GM13977 (cell line): ENCODE measurements around the gene LIMS2.

Experiments used
- DNase-seq: peaks from one replicate; pipeline ENCODE4 v3.0.0; 2012; ENCODE audit warnings: low spot score
- in situ Hi-C: fragments of 300-500 bp; cut with MboI; formaldehyde crosslinking; loops from one replicate; pipeline ENCODE4 v1.12.0; 2022; ENCODE audit warnings: low sequenced_read_pairs, low pct_unique_long_range_greater_than_20kb, mixed read lengths, inconsistent platforms; ENCODE audit not compliant: unreplicated experiment
- TF ChIP-seq, protein P1 (sequence below): IDR thresholded peaks from 2 replicates; pipeline ENCODE4 v1.5.1; 2012; ENCODE audit warnings: mild to moderate bottlenecking, control low read depth; ENCODE audit not compliant: insufficient read depth; ENCODE audit errors: extremely low read depth, missing control alignments

The LIMS2 gene

GRCh38 chr2:127615511-127616166 is 59.7 kb downstream of the LIMS2 start:
- in situ Hi-C loops, result no loop called here
- no peak for DNase-seq
- TF ChIP-seq, protein P1, sequence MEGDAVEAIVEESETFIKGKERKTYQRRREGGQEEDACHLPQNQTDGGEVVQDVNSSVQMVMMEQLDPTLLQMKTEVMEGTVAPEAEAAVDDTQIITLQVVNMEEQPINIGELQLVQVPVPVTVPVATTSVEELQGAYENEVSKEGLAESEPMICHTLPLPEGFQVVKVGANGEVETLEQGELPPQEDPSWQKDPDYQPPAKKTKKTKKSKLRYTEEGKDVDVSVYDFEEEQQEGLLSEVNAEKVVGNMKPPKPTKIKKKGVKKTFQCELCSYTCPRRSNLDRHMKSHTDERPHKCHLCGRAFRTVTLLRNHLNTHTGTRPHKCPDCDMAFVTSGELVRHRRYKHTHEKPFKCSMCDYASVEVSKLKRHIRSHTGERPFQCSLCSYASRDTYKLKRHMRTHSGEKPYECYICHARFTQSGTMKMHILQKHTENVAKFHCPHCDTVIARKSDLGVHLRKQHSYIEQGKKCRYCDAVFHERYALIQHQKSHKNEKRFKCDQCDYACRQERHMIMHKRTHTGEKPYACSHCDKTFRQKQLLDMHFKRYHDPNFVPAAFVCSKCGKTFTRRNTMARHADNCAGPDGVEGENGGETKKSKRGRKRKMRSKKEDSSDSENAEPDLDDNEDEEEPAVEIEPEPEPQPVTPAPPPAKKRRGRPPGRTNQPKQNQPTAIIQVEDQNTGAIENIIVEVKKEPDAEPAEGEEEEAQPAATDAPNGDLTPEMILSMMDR, result no peak

DNA sequence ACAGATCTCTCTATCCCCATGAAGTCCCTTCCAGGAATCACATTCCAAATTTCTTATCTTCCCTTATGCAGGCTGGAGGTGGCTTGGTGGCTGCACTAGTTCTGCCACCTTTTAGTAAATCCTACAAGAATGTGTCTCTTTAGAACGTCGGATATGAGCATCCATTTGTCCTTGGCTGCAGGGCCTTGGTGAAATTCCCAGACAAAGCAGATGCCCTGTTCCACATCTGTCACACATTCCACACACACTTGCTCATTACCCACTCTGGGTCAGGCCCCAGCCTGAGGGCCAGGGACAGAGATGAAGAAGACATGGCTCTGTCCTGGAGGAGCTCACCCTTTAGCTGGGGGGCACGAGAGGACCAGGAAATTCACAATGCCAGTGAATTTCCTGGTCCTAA is 60.6 kb downstream of the LIMS2 start:
- TF ChIP-seq, protein P1, result no peak
- in situ Hi-C loops, result no loop called here

DNA sequence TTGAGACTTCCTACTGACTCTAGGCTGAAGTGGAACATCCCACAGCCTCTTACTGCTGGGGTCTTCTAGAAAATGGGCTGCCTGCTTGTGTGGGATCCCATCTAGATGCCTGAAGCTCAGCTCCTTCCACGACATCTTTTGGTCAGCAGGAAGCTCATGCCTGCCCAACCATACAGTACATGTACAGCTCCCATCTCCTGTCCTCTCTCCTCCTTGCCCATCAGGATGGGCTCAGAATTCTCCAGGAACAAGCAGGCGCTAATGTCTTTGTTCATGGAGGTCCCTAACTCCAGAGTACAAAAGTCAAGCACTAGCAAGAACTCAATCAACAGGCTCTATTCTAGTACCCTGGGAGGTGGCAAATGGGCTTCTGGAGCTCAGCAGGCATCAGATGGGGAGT is 61.1 kb downstream of the LIMS2 start:
- in situ Hi-C loops, result no loop called here
- TF ChIP-seq, protein P1, result no peak
- no peak for DNase-seq

More for the DNA sequence above, 60.6 kb downstream of the LIMS2 start:
- DNase-seq, result no peak

DNA sequence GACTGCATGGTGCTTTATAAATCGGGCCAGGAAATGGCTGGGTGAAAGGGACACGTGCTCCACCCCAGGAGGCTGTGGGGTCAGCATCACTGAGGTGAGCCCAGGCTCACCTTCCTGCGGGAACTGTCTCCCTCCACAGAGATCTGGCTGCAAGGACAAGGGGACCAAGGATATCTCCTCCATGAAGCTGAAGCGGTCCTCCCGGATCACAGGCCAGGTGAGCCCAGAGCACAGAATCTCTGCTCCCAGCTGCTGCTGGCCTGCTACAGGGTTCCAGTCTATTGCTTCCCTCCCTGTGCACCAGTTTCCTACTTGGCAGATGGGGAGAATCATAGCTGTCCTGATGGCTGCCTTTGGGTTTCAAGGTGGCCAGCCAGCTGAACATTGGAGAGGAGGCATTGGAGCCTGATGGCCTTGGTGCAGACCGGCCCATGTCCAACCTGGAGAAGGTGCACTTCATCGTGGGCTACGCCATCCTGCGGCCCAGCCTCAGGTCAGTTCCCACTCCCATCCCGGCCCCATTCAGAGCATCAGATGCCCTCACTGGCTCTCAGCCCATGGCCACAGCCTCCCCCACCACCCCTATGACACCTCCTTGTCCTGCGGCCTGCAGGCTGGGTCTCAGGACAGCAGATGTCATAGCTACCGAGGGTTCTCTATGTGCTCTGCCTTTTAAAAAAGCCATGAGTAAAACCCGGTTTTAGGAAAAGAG is 63.1 kb downstream of the LIMS2 start:
- in situ Hi-C loops, result no loop called here
- TF ChIP-seq, protein P1, result no peak

DNA sequence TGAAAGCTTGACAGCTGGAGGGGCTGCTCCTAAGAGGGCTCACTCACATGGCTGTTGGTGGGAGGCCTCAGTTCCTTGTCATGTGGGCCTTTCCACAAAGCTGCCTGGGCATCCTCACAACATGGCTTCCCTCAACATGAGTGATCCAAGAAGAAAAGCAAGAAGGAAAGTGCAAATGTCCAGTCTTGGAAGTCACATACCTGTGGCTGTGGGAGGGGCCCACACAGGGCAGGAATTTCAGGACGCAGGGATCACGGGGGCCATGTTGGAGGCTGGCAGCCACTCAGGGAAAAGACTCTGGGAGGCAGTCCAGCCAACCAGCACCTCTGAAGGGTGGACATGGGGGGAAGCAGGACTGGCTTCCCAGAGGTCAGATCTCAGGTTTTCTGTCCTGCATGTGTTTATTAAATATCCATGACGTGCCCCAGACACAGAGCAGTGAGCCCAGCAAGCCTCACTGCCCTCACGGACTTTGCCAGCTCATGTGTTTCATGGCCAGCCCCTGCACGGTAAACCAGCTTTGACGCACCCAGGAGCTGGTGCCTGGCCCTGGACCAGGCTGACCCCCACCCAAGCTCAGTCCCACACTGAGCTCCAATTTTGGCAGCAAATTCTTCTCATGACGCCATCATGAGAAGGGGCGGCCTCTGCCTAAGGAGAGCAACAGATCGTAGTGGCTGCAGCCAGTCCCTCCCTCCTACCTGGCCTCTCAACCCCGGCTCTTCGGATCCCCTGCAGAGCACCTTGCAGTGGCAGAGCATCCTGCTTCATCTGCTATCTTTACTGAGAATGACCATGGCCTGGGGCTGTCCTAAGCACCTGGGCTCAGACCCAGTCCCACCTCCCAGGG is 64.0 kb downstream of the LIMS2 start:
- in situ Hi-C loops, result no loop called here
- no peak for DNase-seq
- TF ChIP-seq, protein P1, result no peak

More for the DNA sequence above, 63.1 kb downstream of the LIMS2 start:
- DNase-seq, result no peak

DNA sequence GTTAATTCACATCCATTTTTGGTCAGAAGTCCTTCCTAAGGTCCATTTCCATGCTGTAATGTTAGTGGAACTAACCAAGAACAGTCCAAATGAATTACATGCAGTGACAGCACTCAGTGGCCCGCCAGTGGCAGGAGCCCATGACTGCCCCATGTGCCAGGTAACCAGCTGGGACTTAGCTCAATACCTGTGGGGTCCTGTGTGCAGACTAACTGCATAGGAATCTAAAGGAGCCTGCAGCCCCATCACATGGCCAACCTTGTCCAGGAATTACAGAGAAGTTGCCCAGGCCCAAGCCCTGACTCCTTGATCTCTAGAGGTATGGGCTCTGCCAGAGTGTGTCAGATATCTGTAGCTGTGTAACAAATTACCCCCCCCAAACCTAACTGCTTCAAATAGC is 64.8 kb downstream of the LIMS2 start:
- no peak for DNase-seq
- TF ChIP-seq, protein P1, result no peak
- in situ Hi-C loops, result no loop called here
